GM23248 (cell line): ENCODE results near the gene TMEM244. TPM values are rescaled to one million over a fixed set of nuclear protein-coding genes. Genes with fewer than 3 reads are reported as not detected.
"Not testable (repeated sequence)": the region's sequence is repeated elsewhere in the genome, so short reads cannot be mapped to it uniquely, and the experiment has no call there.

Source experiments
- DNase-seq: peaks from one replicate; pipeline ENCODE4 v3.0.0-alpha.2; 2015
- H2AFZ ChIP-seq: fragments of 200-600 bp; sonication (generic); 2 replicates; pipeline ENCODE4 v1.6.1; 2016; ENCODE audit warnings: antibody characterized with exemption
- H3F3A ChIP-seq: fragments of 200-600 bp; sonication (generic); 2 replicates; pipeline ENCODE4 v1.6.1; 2016; ENCODE audit warnings: mild to moderate bottlenecking, antibody characterized with exemption, mixed run types; ENCODE audit not compliant: insufficient read depth
- H3K27ac ChIP-seq: fragments of 200-600 bp; sonication (generic); 2 replicates; pipeline ENCODE4 v1.5.1; 2016; ENCODE audit warnings: mild to moderate bottlenecking
- H3K27me3 ChIP-seq: fragments of 200-600 bp; sonication (generic); replicated peaks from 2 replicates; pipeline ENCODE4 v1.6.1; 2016; ENCODE audit warnings: mild to moderate bottlenecking; ENCODE audit not compliant: insufficient read depth
- H3K36me3 ChIP-seq: fragments of 200-600 bp; sonication (generic); 2 replicates; pipeline ENCODE4 v1.6.1; 2016; ENCODE audit warnings: low read depth, mild to moderate bottlenecking
- H3K4me1 ChIP-seq: fragments of 200-600 bp; sonication (generic); 2 replicates; pipeline ENCODE4 v1.6.1; 2016; ENCODE audit warnings: mild to moderate bottlenecking; ENCODE audit not compliant: insufficient read depth
- H3K4me2 ChIP-seq: fragments of 200-600 bp; sonication (generic); one replicate; pipeline ENCODE4 v1.6.1; 2016; ENCODE audit warnings: mild to moderate bottlenecking; ENCODE audit not compliant: unreplicated experiment
- H3K4me3 ChIP-seq: fragments of 200-600 bp; sonication (generic); 2 replicates; pipeline ENCODE4 v1.5.1; 2016; ENCODE audit warnings: mild to moderate bottlenecking
- H3K79me2 ChIP-seq: fragments of 200-600 bp; sonication (generic); 2 replicates; pipeline ENCODE4 v1.6.1; 2016; ENCODE audit warnings: mild to moderate bottlenecking; ENCODE audit not compliant: insufficient read depth
- H3K9ac ChIP-seq: fragments of 200-600 bp; sonication (generic); 2 replicates; pipeline ENCODE4 v1.6.1; 2016; ENCODE audit warnings: mild to moderate bottlenecking
- H3K9me2 ChIP-seq: fragments of 200-600 bp; sonication (generic); 2 replicates; pipeline ENCODE4 v1.6.1; 2016; ENCODE audit warnings: mixed run types, mild to moderate bottlenecking, moderate library complexity; ENCODE audit not compliant: insufficient read depth
- H3K9me3 ChIP-seq: fragments of 200-600 bp; sonication (generic); one replicate; pipeline ENCODE4 v1.6.1; 2017; ENCODE audit warnings: low read depth
- H4K20me1 ChIP-seq: fragments of 200-600 bp; sonication (generic); 2 replicates; pipeline ENCODE4 v1.6.0; 2016; ENCODE audit not compliant: insufficient read depth
- EZH2 ChIP-seq: fragments of 200-600 bp; sonication (generic); IDR thresholded peaks from 2 replicates; pipeline ENCODE4 v1.6.1; 2018; ENCODE audit warnings: antibody characterized with exemption, mild to moderate bottlenecking; ENCODE audit not compliant: insufficient read depth, poor library complexity, severe bottlenecking
- EZH2phosphoT487 ChIP-seq: fragments of 200-600 bp; sonication (generic); IDR thresholded peaks from 2 replicates; pipeline ENCODE4 v1.6.1; 2018; ENCODE audit warnings: antibody characterized with exemption, moderate library complexity, mild to moderate bottlenecking, low read depth; ENCODE audit not compliant: insufficient read depth
- WGBS, 2 experiments: methylation state at CpG; one replicate each; pipeline ENCODE4 v1.1.6; 2015 to 2017; ENCODE audit warnings: low lambda C conversion rate in 2 of 2, low coverage in 1 of 2; ENCODE audit errors: missing lambda C conversion rate in 2 of 2; 5-methylcytosine and 5-hydroxymethylcytosine counted together
- in situ Hi-C: fragments of 300-500 bp; cut with MboI; formaldehyde crosslinking; loops from 2 replicates; pipeline ENCODE4 v1.15.0; 2020
- polyA plus RNA-seq: library from polyadenylated mRNA; unstranded; fragments of >200 nt; fragmentation: Nextera tagmentation; extraction: Ambion mirVana; gene quantifications from 2 replicates; pipeline ENCODE4 v1.2.1, GENCODE V29; 2016
- total RNA-seq: library from RNA; depleted of rRNA; stranded (reverse); fragments of >200 nt; shearing (Covaris generic); gene quantifications from 2 replicates; pipeline ENCODE4 v1.2.3, GENCODE V29; 2014

TMEM244 gene
- total and polyA plus RNA-seq, 2 experiments from 2014 or later: not detected

- H3K9me2 ChIP-seq: no peaks in the 10 kb centered on the region
- in situ Hi-C loops: no loop called here
- no peaks in the 10 kb centered on the region for H3K79me2 ChIP-seq
- no peaks in the 10 kb centered on the region for H3F3A ChIP-seq
- no peaks in the 10 kb centered on the region for H3K9me3 ChIP-seq
- H3K4me2 ChIP-seq: no peak overlapping the region
- TF ChIP-seq EZH2phosphoT487: no peak
- no peak for TF ChIP-seq EZH2
- peaks cover 2% of the 10 kb centered on the region for H3K4me1 ChIP-seq
- H3K9ac ChIP-seq: no peak overlapping the region
- H3K4me3 ChIP-seq: no peak overlapping the region
- no peak overlapping the region for H2AFZ ChIP-seq
- H3K27ac ChIP-seq: no peak overlapping the region
- WGBS, 2 experiments: 17 to 35% methylated on average over 1 of the region's 1 CpG
- H3K36me3 ChIP-seq: no peaks in the 10 kb centered on the region
- no peaks in the 10 kb centered on the region for H3K27me3 ChIP-seq
- H4K20me1 ChIP-seq: no peaks in the 10 kb centered on the region
- DNase-seq: no peak
Observed at GRCh38 chr6:129884211-129884610, 23.1 kb upstream of the TMEM244 start.

GRCh38 chr6:129882510-129883023 lies 21.5 kb upstream of the TMEM244 start:
- Histone ChIP-seq H2AFZ (no peak overlapping the region), H3K4me1 (no peaks in the 10 kb centered on the region), H3K9ac (no peak overlapping the region), H3K9me2 (no peaks in the 10 kb centered on the region), H3K27ac (no peak overlapping the region), H3K27me3 (no peaks in the 10 kb centered on the region), H3K4me2 (no peak overlapping the region), H3K9me3 (no peaks in the 10 kb centered on the region), H3K36me3 (no peaks in the 10 kb centered on the region), H3K4me3 (no peak overlapping the region), H4K20me1 (no peaks in the 10 kb centered on the region), H3F3A (no peaks in the 10 kb centered on the region), H3K79me2 (no peaks in the 10 kb centered on the region)
- DNase-seq: no peak
- WGBS, 2 experiments: 73 to 75% methylated on average over 8 of the region's 8 CpGs
- TF ChIP-seq EZH2: no peak
- no peak for TF ChIP-seq EZH2phosphoT487
- in situ Hi-C loops: no loop called here

- H3K9ac ChIP-seq, H3K4me3 ChIP-seq, H3K9me2 ChIP-seq, DNase-seq, H3K27ac ChIP-seq, H3K4me1 ChIP-seq, in situ Hi-C loops, H3K9me3 ChIP-seq, H3K79me2 ChIP-seq, H3K4me2 ChIP-seq, H2AFZ ChIP-seq, H4K20me1 ChIP-seq, H3F3A ChIP-seq, H3K27me3 ChIP-seq, H3K36me3 ChIP-seq: not testable (repeated sequence)
- 77 to 87% methylated on average over 1 of the region's 1 CpG for WGBS, 2 experiments
Observed at GRCh38 chr6:129877894-129878293, 16.8 kb upstream of the TMEM244 start.

GRCh38 chr6:129875610-129876520 lies 14.8 kb upstream of the TMEM244 start:
- Histone ChIP-seq H3K4me3 (no peak overlapping the region), H3K36me3 (no peaks in the 10 kb centered on the region), H3K9me2 (no peaks in the 10 kb centered on the region), H3K79me2 (no peaks in the 10 kb centered on the region), H3K9me3 (no peaks in the 10 kb centered on the region), H3K9ac (no peak overlapping the region), H3K27ac (no peak overlapping the region), H3K4me2 (no peak overlapping the region), H3K27me3 (no peaks in the 10 kb centered on the region), H3K4me1 (no peaks in the 10 kb centered on the region), H3F3A (no peaks in the 10 kb centered on the region), H2AFZ (no peak overlapping the region), H4K20me1 (no peaks in the 10 kb centered on the region)
- 94 to 96% methylated on average over 6 of the region's 6 CpGs for WGBS, 2 experiments
- TF ChIP-seq EZH2phosphoT487 (no peak), EZH2 (no peak)
- DNase-seq: no peak
- in situ Hi-C loops: no loop called here
